Measurements from ENCODE around the gene CCL13.

- no peak for TF ChIP-seq POLR2A (IDR thresholded peaks at IDR 0.05)
- TF ChIP-seq, protein P1, sequence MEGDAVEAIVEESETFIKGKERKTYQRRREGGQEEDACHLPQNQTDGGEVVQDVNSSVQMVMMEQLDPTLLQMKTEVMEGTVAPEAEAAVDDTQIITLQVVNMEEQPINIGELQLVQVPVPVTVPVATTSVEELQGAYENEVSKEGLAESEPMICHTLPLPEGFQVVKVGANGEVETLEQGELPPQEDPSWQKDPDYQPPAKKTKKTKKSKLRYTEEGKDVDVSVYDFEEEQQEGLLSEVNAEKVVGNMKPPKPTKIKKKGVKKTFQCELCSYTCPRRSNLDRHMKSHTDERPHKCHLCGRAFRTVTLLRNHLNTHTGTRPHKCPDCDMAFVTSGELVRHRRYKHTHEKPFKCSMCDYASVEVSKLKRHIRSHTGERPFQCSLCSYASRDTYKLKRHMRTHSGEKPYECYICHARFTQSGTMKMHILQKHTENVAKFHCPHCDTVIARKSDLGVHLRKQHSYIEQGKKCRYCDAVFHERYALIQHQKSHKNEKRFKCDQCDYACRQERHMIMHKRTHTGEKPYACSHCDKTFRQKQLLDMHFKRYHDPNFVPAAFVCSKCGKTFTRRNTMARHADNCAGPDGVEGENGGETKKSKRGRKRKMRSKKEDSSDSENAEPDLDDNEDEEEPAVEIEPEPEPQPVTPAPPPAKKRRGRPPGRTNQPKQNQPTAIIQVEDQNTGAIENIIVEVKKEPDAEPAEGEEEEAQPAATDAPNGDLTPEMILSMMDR (IDR thresholded peaks at IDR 0.05): no peak
Measured at GRCh38 chr17:34369571-34369970, 13.3 kb downstream of the CCL13 start.
